BE2C (cell line): ENCODE data around the gene PRPH2.

Experiments used
- DNase-seq: peaks from one replicate; pipeline ENCODE4 v3.0.0-alpha.2; 2020
- H3K27me3 ChIP-seq: fragments of 250-450 bp; sonication (Bioruptor Pico); 2 replicates; pipeline ENCODE4 v1.5.1; 2020; ENCODE audit warnings: mild to moderate bottlenecking
- H3K36me3 ChIP-seq: fragments of 250-450 bp; sonication (Bioruptor Pico); 2 replicates; pipeline ENCODE4 v1.5.1; 2020; ENCODE audit warnings: mild to moderate bottlenecking
- H3K4me1 ChIP-seq: fragments of 250-450 bp; sonication (Bioruptor Pico); 2 replicates; pipeline ENCODE4 v1.5.1; 2020
- H3K4me3 ChIP-seq: 2 replicates; pipeline ENCODE4 v1.5.1; 2011; ENCODE audit warnings: low read depth, low read length
- H3K9me3 ChIP-seq: fragments of 250-450 bp; sonication (Bioruptor Pico); 2 replicates; pipeline ENCODE4 v1.5.1; 2020
- CTCF ChIP-seq: IDR thresholded peaks from 2 replicates; pipeline ENCODE4 v1.5.1; 2012; ENCODE audit warnings: mild to moderate bottlenecking, low read depth, low read length

PRPH2 gene

GRCh38 chr6:42652024-42652746, 70.2 kb downstream of the PRPH2 start:
- no peak for TF ChIP-seq CTCF
- Histone ChIP-seq H3K4me1 (no peaks in the 10 kb centered on the region), H3K9me3 (no peaks in the 10 kb centered on the region), H3K27me3 (no peaks in the 10 kb centered on the region), H3K36me3 (peaks cover 19% of the 10 kb centered on the region), H3K4me3 (no peak overlapping the region)
- no peak for DNase-seq
